EL (cell line): ENCODE results near the gene CRBN.

Source experiments
- DNase-seq: peaks from one replicate; pipeline ENCODE4 v3.0.0-alpha.2; 2016

Gene CRBN

GRCh38 chr3:3179407-3180094, at the start of gene CRBN:
TSS of gene CRBN (minus strand) at chr3:3179691. CDS start at chr3:3179687, 4 bp downstream.
- peak; percentile 80 for DNase-seq

- DNase-seq, result no peak
These were observed 48.1 kb upstream of the CRBN start for GRCh38 chr3:3227640-3228039.

GRCh38 chr3:3221528-3221927, 42.0 kb upstream of the CRBN start:
- DNase-seq, result no peak

GRCh38 chr3:3216401-3216800, 36.9 kb upstream of the CRBN start:
- DNase-seq, result no peak

- no peak for DNase-seq
These were observed 33.4 kb upstream of the CRBN start for GRCh38 chr3:3212781-3213440.

GRCh38 chr3:3209714-3210113, 30.2 kb upstream of the CRBN start:
- no peak for DNase-seq

GRCh38 chr3:3209057-3209456, 29.6 kb upstream of the CRBN start:
- no peak for DNase-seq

GRCh38 chr3:3201611-3202010, 22.1 kb upstream of the CRBN start:
- DNase-seq, result no peak

- DNase-seq, result peak; percentile 60
These were observed 21.2 kb upstream of the CRBN start for GRCh38 chr3:3200632-3201212.

- DNase-seq, result no peak
These were observed 19.8 kb upstream of the CRBN start for GRCh38 chr3:3199306-3199705.

- no peak for DNase-seq
These were observed 16.8 kb upstream of the CRBN start for GRCh38 chr3:3196148-3196861.

- no peak for DNase-seq
These were observed 15.4 kb upstream of the CRBN start for GRCh38 chr3:3194861-3195260.

GRCh38 chr3:3192286-3192675, 12.8 kb upstream of the CRBN start:
- no peak for DNase-seq

- DNase-seq, result no peak
These were observed 12.3 kb upstream of the CRBN start for GRCh38 chr3:3191675-3192285.

- DNase-seq, result no peak
These were observed 10.5 kb upstream of the CRBN start for GRCh38 chr3:3189961-3190360.

GRCh38 chr3:3189102-3189727, 9.7 kb upstream of the CRBN start:
- DNase-seq, result no peak

- DNase-seq, result no peak
These were observed 5.4 kb upstream of the CRBN start for GRCh38 chr3:3184876-3185275.

- DNase-seq, result no peak
These were observed 965 bp upstream of the CRBN start for GRCh38 chr3:3180456-3180855.

GRCh38 chr3:3178498-3179328, 778 bp downstream of the CRBN start:
- DNase-seq, result no peak

- no peak for DNase-seq
These were observed 1.5 kb downstream of the CRBN start for GRCh38 chr3:3177861-3178497.

GRCh38 chr3:3172627-3173026, 6.9 kb downstream of the CRBN start:
- no peak for DNase-seq
